ENCODE measurements around the gene KL.

Gene KL

GRCh38 chr13:33033051-33033812 is 17.0 kb downstream of the KL start:
- no peaks in the 10 kb centered on the region for H3K27me3 ChIP-seq (ENCODE audit: control insufficient read depth in 2 of 2, insufficient read depth in 2 of 2, low read length in 2 of 2)
- H3K9ac ChIP-seq (ENCODE audit: low read depth in 1 of 2, low read length in 2 of 2), result no peak overlapping the region
- no peaks in the 10 kb centered on the region for H3K36me3 ChIP-seq (ENCODE audit: control insufficient read depth in 2 of 2, insufficient read depth in 2 of 2, low read length in 2 of 2)
- H3K4me3 ChIP-seq (ENCODE audit: low read length in 2 of 2), result no peak overlapping the region
- no peaks in the 10 kb centered on the region for H3K4me1 ChIP-seq (ENCODE audit: control insufficient read depth in 2 of 2, insufficient read depth in 2 of 2, low read length in 2 of 2)
- no peaks in the 10 kb centered on the region for H3K9me3 ChIP-seq (ENCODE audit: control insufficient read depth in 2 of 2, low read length in 2 of 2)
- H3K27ac ChIP-seq (ENCODE audit: low read depth in 2 of 2, low read length in 2 of 2), result no peak overlapping the region

- H3K27ac ChIP-seq (ENCODE audit: low read depth in 2 of 2, low read length in 2 of 2), result no peak overlapping the region
Observed at GRCh38 chr13:33033986-33034385, 17.8 kb downstream of the KL start.

DNA sequence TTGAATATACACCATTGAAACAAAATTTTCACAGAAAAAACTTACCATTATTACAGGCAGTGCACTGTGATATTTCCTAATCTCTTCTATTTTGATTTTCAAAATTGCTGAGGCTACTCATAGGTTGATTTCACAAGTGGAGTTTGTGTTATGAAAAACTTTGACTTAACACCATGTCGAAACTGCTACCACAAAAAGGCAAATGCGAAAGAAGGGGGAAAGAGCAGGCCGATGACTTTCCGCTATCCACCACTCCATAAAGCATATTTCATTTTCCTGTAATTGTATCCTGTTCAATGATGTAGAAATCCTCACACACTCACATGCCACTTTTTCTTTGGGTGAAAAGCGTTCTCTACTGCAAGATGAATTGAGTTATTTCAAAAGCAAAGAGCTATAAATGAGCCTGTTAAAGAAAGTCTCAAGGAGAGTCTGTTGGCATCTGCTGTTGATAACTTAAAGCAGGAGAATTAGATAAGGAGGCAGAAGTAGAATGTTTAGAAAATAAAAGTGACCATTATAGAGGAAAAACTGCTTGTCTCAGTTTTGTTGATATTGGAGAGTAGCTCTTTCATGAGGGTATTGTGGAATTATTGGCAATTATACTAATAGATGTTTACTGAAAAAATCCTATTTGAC is 18.8 kb downstream of the KL start:
- Histone ChIP-seq H3K9ac (ENCODE audit: low read depth in 1 of 2, low read length in 2 of 2) (no peak overlapping the region), H3K9me3 (ENCODE audit: control insufficient read depth in 2 of 2, low read length in 2 of 2) (no peaks in the 10 kb centered on the region), H3K4me3 (ENCODE audit: low read length in 2 of 2) (no peak overlapping the region), H3K27ac (ENCODE audit: low read depth in 2 of 2, low read length in 2 of 2) (no peak overlapping the region), H3K27me3 (ENCODE audit: control insufficient read depth in 2 of 2, insufficient read depth in 2 of 2, low read length in 2 of 2) (no peaks in the 10 kb centered on the region), H3K4me1 (ENCODE audit: control insufficient read depth in 2 of 2, insufficient read depth in 2 of 2, low read length in 2 of 2) (no peaks in the 10 kb centered on the region), H3K36me3 (ENCODE audit: control insufficient read depth in 2 of 2, insufficient read depth in 2 of 2, low read length in 2 of 2) (no peaks in the 10 kb centered on the region)

More at GRCh38 chr13:33033986-33034385, 17.8 kb downstream of the KL start:
- H3K9me3 ChIP-seq (ENCODE audit: control insufficient read depth in 2 of 2, low read length in 2 of 2), result no peaks in the 10 kb centered on the region
- H3K4me3 ChIP-seq (ENCODE audit: low read length in 2 of 2), result no peak overlapping the region
- H3K36me3 ChIP-seq (ENCODE audit: control insufficient read depth in 2 of 2, insufficient read depth in 2 of 2, low read length in 2 of 2), result no peaks in the 10 kb centered on the region
- no peak overlapping the region for H3K9ac ChIP-seq (ENCODE audit: low read depth in 1 of 2, low read length in 2 of 2)
- H3K4me1 ChIP-seq (ENCODE audit: control insufficient read depth in 2 of 2, insufficient read depth in 2 of 2, low read length in 2 of 2), result no peaks in the 10 kb centered on the region
- H3K27me3 ChIP-seq (ENCODE audit: control insufficient read depth in 2 of 2, insufficient read depth in 2 of 2, low read length in 2 of 2), result no peaks in the 10 kb centered on the region

GRCh38 chr13:33037673-33038072 is 21.4 kb downstream of the KL start:
- H3K4me1 ChIP-seq (ENCODE audit: control insufficient read depth in 2 of 2, insufficient read depth in 2 of 2, low read length in 2 of 2), result no peaks in the 10 kb centered on the region
- no peak overlapping the region for H3K27ac ChIP-seq (ENCODE audit: low read depth in 2 of 2, low read length in 2 of 2)
- no peak overlapping the region for H3K4me3 ChIP-seq (ENCODE audit: low read length in 2 of 2)
- H3K27me3 ChIP-seq (ENCODE audit: control insufficient read depth in 2 of 2, insufficient read depth in 2 of 2, low read length in 2 of 2), result no peaks in the 10 kb centered on the region
- no peak overlapping the region for H3K9ac ChIP-seq (ENCODE audit: low read depth in 1 of 2, low read length in 2 of 2)
- H3K36me3 ChIP-seq (ENCODE audit: control insufficient read depth in 2 of 2, insufficient read depth in 2 of 2, low read length in 2 of 2), result no peaks in the 10 kb centered on the region
- no peaks in the 10 kb centered on the region for H3K9me3 ChIP-seq (ENCODE audit: control insufficient read depth in 2 of 2, low read length in 2 of 2)

DNA sequence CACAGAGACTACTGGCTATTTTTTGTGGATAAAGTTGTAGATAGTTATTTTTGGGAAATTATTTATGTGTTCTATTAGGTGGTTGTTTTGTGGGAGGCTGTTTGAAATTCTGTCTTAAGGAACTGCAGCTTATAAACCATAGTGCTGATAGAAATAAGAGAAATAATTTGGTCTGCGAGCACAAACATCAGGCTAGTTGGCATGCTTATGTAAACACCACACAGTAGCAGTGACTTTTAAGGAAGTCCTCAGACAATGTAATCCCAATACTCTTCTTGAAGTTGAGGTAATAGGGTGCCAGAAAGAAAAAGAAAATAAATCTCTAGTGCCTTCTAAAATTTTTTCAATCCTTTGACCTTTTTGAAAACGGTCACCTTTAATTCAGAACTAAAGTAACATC is 23.9 kb downstream of the KL start:
- no peak overlapping the region for H3K9ac ChIP-seq (ENCODE audit: low read depth in 1 of 2, low read length in 2 of 2)
- no peak overlapping the region for H3K4me3 ChIP-seq (ENCODE audit: low read length in 2 of 2)
- no peaks in the 10 kb centered on the region for H3K9me3 ChIP-seq (ENCODE audit: control insufficient read depth in 2 of 2, low read length in 2 of 2)
- H3K4me1 ChIP-seq (ENCODE audit: control insufficient read depth in 2 of 2, insufficient read depth in 2 of 2, low read length in 2 of 2), result no peaks in the 10 kb centered on the region
- H3K36me3 ChIP-seq (ENCODE audit: control insufficient read depth in 2 of 2, insufficient read depth in 2 of 2, low read length in 2 of 2), result no peaks in the 10 kb centered on the region
- H3K27ac ChIP-seq (ENCODE audit: low read depth in 2 of 2, low read length in 2 of 2), result no peak overlapping the region
- H3K27me3 ChIP-seq (ENCODE audit: control insufficient read depth in 2 of 2, insufficient read depth in 2 of 2, low read length in 2 of 2), result no peaks in the 10 kb centered on the region

DNA sequence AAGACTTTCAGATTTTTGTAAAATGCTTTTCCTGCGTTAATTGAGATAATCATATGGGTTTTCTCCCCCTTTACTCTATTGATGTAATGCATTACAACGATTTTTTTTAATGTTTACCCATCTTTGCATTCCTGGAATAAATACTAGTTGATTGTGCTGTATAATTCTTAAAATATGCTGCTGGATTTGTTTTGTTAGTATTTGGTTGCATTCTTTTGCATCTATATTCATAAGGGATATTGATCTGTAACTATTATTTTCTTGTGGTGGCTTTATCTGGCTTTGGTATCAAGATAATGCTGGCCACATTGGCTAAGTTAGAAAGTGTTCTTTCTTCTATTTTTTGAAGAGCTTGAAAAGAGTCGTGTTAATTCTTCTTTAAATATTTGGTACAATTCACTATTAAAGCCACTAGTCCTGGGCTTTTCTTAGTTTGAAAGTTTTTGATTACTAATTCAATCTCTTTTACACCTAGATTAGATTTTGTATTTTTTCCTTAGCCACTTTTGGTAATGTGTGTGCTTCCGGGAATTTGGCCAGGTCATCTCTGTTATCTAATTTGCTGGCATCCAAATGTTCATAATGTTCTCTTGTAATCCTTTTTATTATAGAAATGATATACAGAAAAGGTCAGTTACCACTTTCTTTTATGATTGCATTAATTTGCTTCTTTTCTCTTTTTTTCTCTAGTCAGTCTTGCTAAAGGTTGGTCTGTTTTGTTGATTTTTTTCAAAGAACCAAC is 29.8 kb downstream of the KL start:
- no peaks in the 10 kb centered on the region for H3K9me3 ChIP-seq (ENCODE audit: control insufficient read depth in 2 of 2, low read length in 2 of 2)
- no peak overlapping the region for H3K27ac ChIP-seq (ENCODE audit: low read depth in 2 of 2, low read length in 2 of 2)

GRCh38 chr13:33050161-33050560 is 33.9 kb downstream of the KL start:
- H3K9ac ChIP-seq (ENCODE audit: low read depth in 1 of 2, low read length in 2 of 2), result no peak overlapping the region
- H3K4me1 ChIP-seq (ENCODE audit: control insufficient read depth in 2 of 2, insufficient read depth in 2 of 2, low read length in 2 of 2), result no peaks in the 10 kb centered on the region
- H3K36me3 ChIP-seq (ENCODE audit: control insufficient read depth in 2 of 2, insufficient read depth in 2 of 2, low read length in 2 of 2), result no peaks in the 10 kb centered on the region
- no peaks in the 10 kb centered on the region for H3K9me3 ChIP-seq (ENCODE audit: control insufficient read depth in 2 of 2, low read length in 2 of 2)
- no peak overlapping the region for H3K4me3 ChIP-seq (ENCODE audit: low read length in 2 of 2)
- H3K27me3 ChIP-seq (ENCODE audit: control insufficient read depth in 2 of 2, insufficient read depth in 2 of 2, low read length in 2 of 2), result no peaks in the 10 kb centered on the region
- no peak overlapping the region for H3K27ac ChIP-seq (ENCODE audit: low read depth in 2 of 2, low read length in 2 of 2)

More for the DNA sequence above, 29.8 kb downstream of the KL start:
- no peaks in the 10 kb centered on the region for H3K36me3 ChIP-seq (ENCODE audit: control insufficient read depth in 2 of 2, insufficient read depth in 2 of 2, low read length in 2 of 2)
- H3K27me3 ChIP-seq (ENCODE audit: control insufficient read depth in 2 of 2, insufficient read depth in 2 of 2, low read length in 2 of 2), result no peaks in the 10 kb centered on the region
- H3K4me3 ChIP-seq (ENCODE audit: low read length in 2 of 2), result no peak overlapping the region
- H3K9ac ChIP-seq (ENCODE audit: low read depth in 1 of 2, low read length in 2 of 2), result no peak overlapping the region
- H3K4me1 ChIP-seq (ENCODE audit: control insufficient read depth in 2 of 2, insufficient read depth in 2 of 2, low read length in 2 of 2), result no peaks in the 10 kb centered on the region

GRCh38 chr13:33051632-33052031 is 35.4 kb downstream of the KL start:
- Histone ChIP-seq H3K36me3 (ENCODE audit: control insufficient read depth in 2 of 2, insufficient read depth in 2 of 2, low read length in 2 of 2) (no peaks in the 10 kb centered on the region), H3K9ac (ENCODE audit: low read depth in 1 of 2, low read length in 2 of 2) (no peak overlapping the region), H3K27ac (ENCODE audit: low read depth in 2 of 2, low read length in 2 of 2) (no peak overlapping the region)

DNA sequence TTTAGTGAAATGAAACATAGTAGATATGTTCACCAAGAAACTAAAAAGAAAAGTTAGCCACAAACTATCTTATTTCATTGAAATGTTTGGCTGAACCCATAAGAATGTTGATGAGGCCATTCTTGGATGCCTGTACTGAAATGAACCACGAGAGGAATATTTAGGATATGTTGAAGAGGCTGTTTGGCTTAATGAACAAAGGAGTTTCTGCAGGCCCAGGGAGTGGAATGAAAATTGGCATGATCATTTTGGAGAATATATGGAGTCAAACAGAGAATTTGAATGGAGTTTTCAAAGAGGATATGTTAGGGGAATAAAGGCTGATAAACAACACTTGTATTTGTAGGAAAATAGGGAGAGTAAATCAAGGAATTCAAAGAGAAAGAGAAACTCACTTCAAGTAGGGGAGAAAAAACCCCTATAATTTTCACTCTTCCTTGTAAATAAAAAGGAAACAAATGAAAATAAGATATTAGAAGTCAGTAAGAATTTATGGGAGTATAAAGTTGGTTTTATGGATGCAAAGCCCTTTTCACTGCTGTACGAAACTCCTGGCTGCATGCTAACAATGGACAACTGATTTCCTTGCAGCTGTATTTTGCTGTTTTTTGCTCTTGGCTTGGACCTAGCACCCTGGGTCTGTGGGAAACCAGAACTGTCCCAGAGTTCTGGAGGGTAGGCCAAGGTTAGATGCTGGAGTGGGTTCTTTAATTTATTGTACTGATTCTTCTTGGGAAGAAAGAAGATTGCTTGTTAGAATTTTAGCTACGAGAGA is 36.5 kb downstream of the KL start:
- no peak overlapping the region for H3K27ac ChIP-seq (ENCODE audit: low read depth in 2 of 2, low read length in 2 of 2)
- no peak overlapping the region for H3K9ac ChIP-seq (ENCODE audit: low read depth in 1 of 2, low read length in 2 of 2)
- no peaks in the 10 kb centered on the region for H3K4me1 ChIP-seq (ENCODE audit: control insufficient read depth in 2 of 2, insufficient read depth in 2 of 2, low read length in 2 of 2)
- H3K9me3 ChIP-seq (ENCODE audit: control insufficient read depth in 2 of 2, low read length in 2 of 2), result no peaks in the 10 kb centered on the region
- no peak overlapping the region for H3K4me3 ChIP-seq (ENCODE audit: low read length in 2 of 2)
- no peaks in the 10 kb centered on the region for H3K36me3 ChIP-seq (ENCODE audit: control insufficient read depth in 2 of 2, insufficient read depth in 2 of 2, low read length in 2 of 2)
- H3K27me3 ChIP-seq (ENCODE audit: control insufficient read depth in 2 of 2, insufficient read depth in 2 of 2, low read length in 2 of 2), result no peaks in the 10 kb centered on the region

More at GRCh38 chr13:33051632-33052031, 35.4 kb downstream of the KL start:
- no peaks in the 10 kb centered on the region for H3K27me3 ChIP-seq (ENCODE audit: control insufficient read depth in 2 of 2, insufficient read depth in 2 of 2, low read length in 2 of 2)
- no peak overlapping the region for H3K4me3 ChIP-seq (ENCODE audit: low read length in 2 of 2)
- H3K4me1 ChIP-seq (ENCODE audit: control insufficient read depth in 2 of 2, insufficient read depth in 2 of 2, low read length in 2 of 2), result no peaks in the 10 kb centered on the region
- no peaks in the 10 kb centered on the region for H3K9me3 ChIP-seq (ENCODE audit: control insufficient read depth in 2 of 2, low read length in 2 of 2)
